Inferior parietal cortex (tissue), 1 donor: Measurements from ENCODE around the gene TSPAN5.
"Not testable (repeated sequence)": the region's sequence is repeated elsewhere in the genome, so short reads cannot be mapped to it uniquely, and the experiment has no call there.

Experiments
- DNase-seq: peaks from one replicate; pipeline ENCODE4 v3.0.0-alpha.2; 2016; ENCODE audit errors: extremely low spot score

The TSPAN5 gene

DNA sequence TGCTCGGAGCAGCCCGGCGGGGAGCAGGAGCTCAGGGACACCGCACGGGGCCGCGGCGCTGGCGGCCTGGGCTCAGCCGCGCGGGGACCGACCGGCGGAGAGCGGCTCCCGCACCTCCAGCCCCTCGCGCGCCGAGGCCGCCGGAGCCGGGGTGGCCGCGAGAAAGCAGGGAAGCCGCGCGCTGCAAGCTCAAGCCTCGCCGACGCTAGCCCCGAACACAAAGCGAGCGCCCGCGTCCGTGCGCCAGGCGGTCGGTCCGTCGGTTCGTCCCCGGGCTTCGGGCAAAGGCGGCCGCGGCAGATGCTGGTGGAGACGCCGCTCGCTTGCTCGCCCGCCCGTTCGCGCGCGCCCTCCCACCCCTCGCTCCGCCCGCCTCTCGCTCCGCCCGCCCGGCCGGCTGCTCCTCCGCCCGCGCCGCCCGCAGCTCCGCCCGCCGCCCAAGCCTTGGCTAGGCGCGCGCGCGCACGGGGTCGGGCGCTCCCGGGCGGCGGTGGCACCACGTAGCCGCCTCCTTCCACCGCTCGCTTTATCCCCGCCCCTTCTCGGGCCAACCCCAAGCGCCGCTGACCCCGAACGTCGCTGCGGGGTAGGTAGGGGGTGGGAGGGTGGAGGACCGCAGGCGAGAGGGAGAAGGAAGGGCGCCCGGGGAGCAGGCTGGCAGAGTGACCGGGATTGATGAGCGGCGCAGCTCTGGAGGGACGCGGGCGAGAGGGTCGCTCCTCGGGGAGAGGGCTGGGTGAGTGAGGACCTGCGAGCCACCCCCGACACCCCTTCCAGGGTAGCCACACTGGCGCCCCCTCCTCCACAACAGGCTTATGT lies at the start of gene TSPAN5:
Gene TSPAN5 (minus strand): TSS at position 325 of the 819 bp plus-strand sequence.
- peak; percentile 72 for DNase-seq

DNA sequence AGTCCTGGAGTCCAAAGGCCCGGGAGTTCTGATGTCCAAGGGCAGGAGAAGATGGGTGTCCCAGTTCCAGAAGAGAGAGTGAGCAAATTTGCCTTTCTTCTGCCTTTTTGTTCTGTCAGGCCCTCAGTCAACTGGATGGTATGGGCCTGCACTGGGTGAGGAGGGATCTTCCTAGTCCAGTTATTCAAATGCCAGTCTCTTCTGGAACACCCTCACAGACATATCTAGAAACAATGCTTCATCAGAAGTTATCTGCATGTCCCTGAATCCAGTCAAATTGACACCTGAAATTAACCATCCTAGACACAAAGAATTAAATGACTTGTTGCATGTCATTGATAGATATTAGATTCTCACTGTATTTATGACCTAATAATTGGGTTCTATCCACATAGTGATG lies 48.5 kb upstream of the TSPAN5 start:
- DNase-seq: no peak

DNA sequence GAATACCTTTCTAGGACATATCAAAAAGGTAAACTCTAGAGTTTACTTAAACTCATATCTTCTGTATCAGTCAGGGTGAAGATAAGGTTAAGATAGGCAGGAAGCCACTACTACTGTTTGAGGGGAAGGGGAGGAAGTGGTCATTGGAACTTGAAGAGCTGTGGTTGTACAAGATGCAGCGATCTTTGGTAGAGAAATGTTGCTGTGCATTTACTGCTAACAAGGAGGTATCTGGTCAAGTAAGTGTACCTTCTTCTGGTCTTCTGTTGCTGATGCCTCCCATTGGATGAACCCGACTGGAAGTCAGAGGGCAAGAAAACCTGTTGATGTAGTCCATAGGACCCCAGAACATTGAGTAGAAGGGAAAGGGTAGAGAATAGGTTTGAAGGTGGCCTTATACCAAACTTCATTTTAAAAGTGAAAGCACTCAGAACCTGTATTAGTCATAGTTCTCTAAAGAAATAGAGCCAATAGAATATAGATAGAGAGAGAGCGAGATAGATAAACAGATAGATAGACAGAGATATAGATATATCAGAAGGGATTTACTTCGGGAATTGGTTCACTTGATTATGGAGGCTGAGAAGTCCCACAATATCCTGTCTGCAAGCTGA lies 47.9 kb upstream of the TSPAN5 start:
- DNase-seq: no peak

DNA sequence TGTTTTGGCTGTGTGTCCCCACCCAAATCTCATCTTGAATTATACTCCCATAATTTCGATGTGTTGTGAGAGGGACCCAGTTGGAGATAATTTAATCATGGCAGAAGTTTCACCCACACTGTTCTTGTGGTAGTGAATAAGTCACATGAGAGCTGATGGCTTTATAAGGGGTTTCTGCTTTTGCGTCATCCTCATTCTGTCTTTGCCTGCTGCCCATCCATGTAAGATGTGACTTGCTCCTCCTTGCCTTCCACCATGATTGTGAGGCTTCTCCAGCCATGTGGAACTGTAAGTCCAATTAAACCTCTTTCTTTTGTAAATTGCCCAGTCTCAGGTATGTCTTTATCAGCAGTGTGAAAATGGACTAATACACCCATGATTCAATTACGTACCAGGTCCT lies 47.2 kb upstream of the TSPAN5 start:
- not testable (repeated sequence) for DNase-seq

DNA sequence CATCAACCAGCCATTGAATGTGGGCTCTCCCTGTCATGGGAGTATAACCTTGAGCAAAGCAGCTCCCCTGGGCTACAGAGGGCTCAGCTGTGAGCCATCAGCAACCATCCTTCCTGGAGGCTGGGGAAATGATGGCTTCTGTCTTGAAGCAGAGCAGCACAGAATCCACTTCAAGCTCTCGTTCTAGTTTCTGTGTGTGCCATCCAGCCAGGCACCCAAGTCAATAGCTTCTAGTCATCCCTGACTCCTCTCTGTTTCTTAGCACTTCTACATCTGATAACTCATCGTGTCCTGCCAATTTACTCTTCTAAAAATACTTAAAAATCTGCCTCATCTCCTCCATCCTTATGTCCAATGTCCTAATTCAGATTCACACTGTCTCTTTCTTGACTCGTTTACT lies 42.2 kb upstream of the TSPAN5 start:
- DNase-seq: no peak

DNA sequence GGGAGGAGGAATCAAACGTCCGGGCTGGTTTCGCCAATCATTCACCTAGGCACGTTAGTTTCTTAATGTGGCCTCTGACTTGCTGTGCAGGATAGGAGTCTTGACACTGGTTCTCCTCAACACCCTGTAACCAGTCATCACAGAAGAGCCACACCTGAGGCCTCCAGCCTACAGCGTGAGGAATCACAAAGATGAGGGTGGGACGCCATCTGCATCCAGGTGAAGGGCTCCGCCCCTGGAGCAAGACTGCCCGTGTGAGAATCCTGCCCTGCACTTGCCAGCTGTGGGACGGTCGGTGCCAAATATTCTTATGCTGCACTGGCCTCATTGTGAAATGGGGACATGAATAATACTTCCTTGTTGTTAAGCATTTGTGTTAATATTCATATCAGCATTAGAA lies 35.7 kb upstream of the TSPAN5 start:
- no peak for DNase-seq

DNA sequence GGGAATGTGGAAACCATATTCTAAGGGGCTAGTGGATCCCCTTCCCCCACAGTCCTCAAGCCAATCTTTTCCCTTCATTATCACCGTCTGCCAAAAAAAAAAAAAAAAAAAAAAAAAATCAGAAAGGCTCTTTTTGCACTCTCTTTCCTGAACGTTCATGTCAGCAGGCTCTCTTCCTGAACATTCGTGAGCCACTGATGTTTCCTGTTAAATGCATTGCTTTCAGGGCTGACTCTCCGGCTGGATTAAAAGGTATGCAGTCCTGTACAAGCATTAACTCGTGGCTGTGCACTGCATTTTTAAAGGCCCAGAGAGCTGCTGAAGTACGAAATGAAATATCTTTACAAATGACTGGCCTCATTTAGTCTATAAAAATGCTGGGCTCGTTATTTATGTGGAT lies 34.0 kb upstream of the TSPAN5 start:
- no peak for DNase-seq

DNA sequence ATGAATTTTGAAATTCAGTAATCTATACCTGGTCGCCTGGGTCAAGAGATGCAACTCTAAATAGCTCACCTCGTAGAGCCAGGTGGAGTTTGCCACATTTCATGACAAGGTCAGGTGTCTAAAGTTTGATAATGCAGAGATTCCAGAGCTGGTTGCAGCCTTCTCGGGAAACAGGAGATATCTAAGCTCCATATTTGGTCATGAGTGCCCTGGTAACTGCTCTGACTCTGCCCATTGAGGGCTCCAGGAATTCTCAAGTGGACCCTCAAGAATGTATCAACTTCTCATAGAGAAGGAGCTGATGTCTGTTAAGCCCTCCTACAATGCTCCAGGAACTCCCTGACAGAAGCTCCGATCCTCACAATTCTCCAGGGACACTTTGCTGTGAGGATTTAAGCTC lies 33.2 kb upstream of the TSPAN5 start:
- no peak for DNase-seq

DNA sequence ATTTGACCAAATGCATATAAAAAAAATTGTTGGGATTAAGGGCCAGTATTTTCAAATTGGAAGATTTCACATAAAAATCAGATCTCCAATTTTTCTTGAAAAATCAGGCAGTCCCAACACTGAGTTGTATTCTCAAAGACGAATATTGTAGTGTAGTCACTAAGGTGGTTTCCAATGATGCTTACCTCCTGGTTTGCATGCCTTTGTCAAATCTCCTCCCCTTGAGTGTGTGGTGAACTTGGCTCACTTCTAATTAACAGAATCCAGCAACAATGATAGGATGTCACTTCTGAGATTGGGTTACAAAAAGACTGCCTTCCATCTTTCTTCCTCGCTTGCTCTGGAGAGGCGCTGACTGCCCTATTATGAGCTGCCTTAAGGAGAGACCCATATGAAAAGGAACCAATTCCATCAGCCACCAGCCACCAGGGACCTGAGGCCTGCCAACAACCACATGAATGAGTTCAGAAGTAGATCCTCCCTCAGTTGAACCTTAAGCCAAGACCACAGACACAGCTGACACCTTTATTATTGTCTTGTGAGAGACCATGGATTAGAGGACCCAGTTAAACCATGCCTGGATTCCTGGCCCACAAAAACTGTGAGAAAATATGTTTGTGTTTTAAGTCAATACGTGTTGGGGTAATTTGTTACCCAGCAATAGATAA lies 31.2 kb upstream of the TSPAN5 start:
- no peak for DNase-seq

DNA sequence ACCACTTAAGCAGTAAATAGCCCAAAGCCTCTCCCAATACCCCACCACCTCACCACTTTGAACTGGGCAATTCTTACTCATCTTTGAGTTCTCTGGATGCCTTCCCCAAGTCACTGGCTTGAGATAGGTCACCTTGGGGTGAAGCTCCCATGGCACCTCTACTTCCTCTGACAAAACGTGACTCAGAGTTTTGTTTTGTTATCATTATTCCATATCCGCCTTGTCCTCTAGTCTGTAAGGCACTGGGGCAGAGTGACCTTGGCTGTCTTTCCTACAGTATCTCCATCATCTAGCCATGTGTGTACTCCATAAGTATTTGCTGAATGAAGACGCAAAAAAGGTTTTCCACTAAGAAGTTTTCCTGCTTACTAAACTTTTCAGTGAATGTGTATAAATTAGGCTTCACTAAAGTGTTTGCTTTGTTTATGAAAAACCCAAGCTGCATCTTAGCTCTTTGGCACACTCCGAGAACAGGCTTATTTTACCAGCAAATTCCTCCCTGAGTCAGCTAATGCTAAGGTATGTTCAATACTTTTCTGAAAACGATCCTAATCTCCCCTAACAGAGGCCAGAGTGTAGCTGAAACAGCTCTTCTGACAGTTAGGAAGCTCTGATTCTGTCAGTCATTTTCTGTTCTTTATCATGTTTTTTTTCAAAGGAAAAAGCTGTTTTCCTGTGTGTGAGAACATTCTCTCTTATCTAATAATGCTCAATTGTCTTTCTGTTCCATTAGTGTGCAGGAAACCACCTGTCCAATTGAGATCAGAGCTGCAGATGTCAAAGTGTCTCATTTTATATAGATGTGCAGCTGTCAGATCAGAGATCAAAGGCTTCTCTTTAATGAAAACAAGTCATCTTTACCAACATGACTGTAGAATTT lies 30.2 kb upstream of the TSPAN5 start:
- no peak for DNase-seq

DNA sequence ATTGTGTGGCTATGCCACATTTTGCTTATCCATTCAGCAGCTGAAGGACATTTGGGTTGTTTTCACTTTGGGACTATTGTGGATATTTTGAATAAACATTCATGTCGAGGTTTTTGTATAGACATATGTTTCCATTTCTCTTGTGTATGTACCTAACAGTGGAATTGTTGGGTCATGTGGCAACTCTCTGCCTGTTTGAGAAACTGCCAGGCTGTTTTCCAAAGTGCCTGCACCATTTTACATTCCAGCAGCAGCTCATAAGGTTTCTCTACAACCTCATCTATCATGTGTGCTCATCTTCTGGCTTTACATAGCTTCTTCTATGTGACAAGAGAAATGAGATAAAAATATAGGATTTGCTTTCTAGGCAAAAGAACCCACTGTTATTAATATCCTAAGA lies 29.5 kb upstream of the TSPAN5 start:
- DNase-seq: no peak

DNA sequence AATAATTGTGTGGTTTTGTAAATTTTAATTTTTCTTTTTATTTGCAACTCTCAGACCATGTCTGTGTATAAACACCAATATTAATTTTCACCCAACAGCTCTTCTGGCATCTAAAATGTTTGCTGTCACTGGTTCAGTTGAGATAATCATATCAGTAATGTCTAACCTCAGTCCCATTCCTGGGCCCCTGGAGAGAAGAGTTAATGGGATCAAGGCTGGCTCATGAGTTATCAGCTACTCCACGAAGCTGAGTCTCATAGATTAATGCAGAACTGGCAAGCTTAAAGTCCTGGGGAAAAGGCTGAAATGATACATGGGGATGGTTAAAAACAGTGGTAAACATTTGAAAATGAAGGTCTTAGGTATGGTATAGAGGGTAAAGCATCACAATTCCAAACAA lies 28.4 kb upstream of the TSPAN5 start:
- DNase-seq: no peak

DNA sequence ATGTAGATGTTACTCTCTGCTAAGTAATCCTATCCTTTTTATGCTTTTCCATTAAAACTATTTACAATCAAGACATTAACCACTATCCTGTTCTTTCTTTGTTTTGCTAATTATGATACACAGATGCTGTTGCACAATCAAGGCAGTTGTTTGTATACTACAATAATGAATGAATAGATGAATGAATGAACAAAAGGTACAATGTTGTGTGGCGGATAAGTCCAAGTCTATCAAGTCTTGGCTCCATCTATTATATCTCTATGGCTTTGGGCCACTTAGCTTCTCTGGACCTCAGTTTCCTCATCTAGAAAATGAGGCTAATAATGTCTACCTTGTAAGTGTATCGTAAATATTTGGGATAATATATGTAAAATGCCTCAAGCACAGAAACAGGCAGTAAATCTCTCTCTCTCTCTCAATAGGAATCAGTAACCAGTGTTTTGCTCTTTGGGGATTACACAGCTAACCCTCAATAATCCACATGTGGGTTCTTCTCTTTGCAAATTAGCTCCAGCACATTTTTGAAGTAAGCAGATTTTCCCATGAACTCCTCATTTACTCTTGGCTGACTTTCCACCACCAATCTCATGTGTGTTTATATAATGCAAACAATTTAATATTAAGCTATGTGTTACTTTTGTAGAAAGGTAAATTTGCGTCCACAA lies 27.8 kb upstream of the TSPAN5 start:
- DNase-seq: no peak

DNA sequence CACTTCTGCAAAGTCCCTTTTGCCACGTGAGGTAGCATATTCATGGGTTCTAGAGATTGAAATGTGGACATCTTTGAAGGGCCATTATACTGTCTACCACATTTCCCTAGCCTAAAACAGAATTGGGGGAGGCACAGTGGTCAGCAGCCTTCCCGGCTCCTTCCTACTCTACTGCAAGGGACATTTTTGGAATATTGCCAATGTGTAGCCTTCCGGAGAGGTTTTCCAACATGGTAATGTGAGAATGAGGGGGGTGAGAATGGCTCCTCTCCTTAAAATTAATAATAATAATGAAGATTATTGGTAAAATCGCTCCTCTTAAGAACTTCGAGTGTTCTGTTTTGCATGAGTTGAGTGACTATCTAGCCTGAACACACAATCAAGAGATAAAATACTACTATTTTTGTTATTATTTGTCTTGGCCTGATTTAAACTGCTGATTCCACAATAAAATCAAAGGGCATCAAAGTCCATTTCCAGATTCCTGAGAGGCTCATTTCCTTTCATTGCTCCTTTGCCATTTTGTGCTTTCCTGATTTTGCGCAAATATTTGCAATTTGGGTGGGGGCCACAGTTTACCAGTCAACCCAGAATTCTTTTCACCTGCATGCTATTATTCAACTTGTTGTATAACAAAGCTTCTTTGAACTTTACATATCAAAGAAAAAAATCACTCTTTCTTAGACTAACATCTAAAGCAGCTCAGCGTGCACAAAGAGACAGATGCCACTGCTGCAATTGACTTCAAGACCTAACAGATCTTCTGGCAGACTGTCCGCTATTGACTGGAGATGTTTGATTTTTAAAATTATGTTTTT lies 27.0 kb upstream of the TSPAN5 start:
- no peak for DNase-seq

DNA sequence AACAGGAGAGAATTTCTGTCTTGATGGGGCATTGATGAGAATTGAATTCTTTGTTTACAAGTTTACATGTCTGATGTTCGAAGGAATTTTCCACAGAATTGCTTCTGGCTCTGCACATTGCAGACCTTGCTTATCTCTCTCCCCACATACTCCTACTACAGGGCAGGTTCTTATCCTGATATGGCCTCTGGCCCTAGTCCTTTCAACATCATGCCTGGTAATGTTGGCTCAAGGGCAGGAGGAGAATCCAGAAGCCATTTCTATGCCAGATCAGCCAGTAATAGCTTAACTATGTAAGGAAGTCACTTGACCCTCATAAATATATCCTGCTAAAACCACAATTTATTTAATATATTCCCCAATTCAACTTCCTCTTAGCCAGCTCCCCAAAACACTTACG lies 24.3 kb upstream of the TSPAN5 start:
- no peak for DNase-seq

DNA sequence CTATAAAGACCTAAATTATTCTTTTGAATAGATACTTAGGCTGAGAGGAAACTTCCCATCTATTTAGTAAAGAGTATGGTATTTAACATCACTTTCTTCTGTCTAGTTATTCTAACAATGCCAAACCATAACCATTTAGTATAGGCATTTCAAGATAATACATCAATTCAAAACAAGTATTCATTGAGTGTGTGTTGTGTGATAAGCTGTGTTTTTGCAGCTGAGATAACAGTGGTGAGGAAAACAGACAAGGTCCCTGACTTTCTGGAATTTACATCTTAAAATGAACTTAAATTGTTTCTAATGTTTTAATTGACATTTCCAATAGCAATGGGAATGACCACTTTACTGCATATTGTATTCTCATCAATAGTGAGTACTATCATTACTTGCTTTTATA lies 22.4 kb upstream of the TSPAN5 start:
- no peak for DNase-seq

DNA sequence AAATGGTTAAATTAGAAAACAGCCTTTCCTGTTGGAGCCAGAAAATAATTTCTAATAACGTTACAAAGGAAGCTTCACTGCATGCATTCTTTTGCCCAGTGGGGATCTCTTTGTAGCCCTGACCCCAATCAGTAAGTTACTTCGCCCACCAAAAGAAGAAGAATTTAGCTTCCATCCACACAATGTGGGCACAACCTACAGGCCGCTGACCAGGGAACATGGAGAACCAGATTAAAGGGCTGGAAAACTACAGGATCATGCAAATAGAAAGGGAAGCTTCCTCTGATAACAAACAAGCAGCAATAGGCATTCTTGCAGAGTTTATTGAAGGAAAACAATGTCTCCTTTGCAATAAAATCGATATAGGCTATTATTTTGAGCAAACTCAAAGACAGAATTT lies 21.3 kb upstream of the TSPAN5 start:
- no peak for DNase-seq

DNA sequence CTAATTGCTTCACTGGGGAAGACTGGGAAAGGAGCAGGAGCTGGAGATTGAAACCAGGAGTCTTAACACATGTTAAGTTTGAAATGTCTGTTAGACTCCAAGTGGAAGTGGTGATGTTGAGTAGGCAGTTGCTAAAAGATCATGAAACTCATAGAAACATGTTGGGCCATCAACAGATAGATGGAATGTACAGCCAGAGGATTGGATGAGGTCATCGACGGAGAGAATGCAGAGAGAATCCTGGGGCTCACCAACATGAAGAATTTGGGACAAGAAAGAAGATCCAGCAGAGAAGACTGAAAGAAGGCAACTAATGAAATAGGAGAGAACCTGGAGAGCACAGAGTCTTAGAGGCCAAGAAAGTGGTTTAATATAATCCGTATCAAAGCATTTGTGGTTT lies 19.4 kb upstream of the TSPAN5 start:
- DNase-seq: no peak

DNA sequence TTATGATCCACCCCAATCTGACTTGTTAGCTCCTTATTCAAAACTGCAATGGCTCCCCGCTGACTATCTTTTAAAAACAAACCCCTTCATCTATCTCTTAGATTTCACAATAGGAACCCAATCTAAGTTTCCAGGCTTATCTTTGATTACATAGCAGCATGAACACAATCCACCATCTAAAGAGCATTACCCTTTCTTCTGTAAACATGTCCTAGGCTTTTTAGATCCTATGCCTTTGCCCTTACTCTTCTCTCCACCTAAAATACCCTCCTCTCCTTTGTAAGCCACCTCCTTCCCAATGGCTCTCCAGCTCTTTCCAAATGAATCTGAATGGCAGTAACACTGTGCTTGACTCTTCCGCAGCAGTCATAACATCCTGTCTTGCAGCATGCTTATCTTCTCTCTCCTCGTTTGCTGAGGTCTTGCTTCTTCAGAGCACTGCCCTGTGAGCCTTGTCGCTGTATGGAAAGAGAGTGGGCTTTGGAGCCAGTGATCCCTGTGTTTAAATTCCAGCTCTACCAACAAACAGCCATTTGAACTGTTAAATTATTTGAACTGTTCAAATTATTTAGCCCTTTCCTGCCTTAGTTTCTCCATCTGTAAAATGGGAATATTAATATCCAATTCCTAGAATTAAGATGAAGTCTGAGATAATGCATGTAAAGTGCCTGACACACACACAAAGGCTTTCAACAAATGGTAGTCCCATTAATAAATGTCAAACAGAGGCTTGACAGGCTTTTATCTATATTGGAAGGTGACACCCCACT lies 16.2 kb upstream of the TSPAN5 start:
- no peak for DNase-seq

DNA sequence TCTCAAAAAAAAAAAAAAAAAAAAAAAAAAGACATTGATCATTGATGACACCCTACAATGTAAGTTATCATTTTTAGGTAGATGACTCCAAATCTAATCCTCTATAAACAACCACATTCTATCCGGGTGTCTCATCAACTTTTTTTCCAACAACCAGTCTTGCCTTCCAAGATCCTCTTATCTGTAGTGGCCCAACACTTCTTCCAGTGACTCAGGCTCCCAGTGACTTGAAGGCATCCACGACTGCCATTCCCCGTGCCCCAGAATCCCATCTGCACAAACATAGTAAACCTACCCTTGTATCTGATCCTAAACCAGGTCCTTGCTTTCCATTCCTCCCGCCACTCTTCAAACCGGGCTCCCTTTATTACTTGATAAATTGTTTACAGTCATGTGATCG lies 15.6 kb upstream of the TSPAN5 start:
- DNase-seq: no peak
